ENCODE data around the gene NXNL1. TPM values are rescaled to one million over a fixed set of nuclear protein-coding genes. Genes with fewer than 3 reads are reported as not detected.

Gene NXNL1
- total and polyA plus RNA-seq, 9 of the 15 experiments (the other 6 are each of a cell fraction or from before 2014, with no cell fraction given), result not detected

DNA sequence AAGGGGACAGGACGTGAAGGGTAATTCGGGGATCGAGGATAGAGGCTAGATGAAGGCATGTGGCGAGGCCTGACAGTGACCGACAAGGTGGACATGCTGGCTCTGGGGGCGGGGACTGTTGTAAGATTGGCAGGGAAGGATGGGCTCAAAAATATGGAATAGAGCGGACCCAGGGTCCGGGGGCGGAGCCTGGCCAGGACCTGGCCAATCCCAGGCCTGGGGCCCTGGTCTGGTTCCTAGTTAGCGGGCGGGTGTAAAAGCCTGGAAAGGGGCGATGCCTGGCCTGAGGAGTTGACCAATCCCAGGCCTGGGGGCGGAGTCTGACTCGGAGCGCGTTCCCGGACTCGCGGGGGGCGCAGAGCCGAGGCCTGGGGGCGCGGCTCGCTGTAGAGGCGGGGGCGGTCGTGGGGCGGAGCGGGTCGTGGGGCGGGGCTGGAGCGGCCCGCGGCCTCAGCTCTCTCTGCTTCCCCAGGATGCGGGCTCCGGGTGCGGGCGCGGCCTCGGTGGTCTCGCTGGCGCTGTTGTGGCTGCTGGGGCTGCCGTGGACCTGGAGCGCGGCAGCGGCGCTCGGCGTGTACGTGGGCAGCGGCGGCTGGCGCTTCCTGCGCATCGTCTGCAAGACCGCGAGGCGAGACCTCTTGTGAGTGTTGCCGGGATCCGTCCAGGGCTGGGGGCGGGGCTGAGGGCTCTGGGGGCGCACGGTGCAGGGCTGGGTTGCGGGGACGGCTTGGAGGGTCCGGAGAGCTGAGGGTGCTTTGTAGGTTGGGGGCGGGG lies 9.5 kb upstream of the NXNL1 start, which contains the start of gene SLC27A1 (continued):
- TF ChIP-seq FOXM1 (IDR thresholded peaks at IDR 0.05; ENCODE audit: low read depth), result no peak
- no peak for TF ChIP-seq FOXM1 (CRISPR knock-in tag; IDR thresholded peaks at IDR 0.05; ENCODE audit: low read depth)
- TF ChIP-seq, protein P1, sequence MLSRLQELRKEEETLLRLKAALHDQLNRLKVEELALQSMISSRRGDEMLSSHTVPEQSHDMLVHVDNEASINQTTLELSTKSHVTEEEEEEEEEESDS (CRISPR knock-in tag; IDR thresholded peaks at IDR 0.05), result no peak
- no peak for TF ChIP-seq POLR2AphosphoS2 (IDR thresholded peaks at IDR 0.05; ENCODE audit: low read length)
- peak; percentile 25; the same call in 1 of the 2 replicates for TF ChIP-seq CXXC5 (CRISPR knock-in tag; IDR thresholded peaks at IDR 0.05)
- no peak for TF ChIP-seq GTF2A2 (tag; IDR thresholded peaks at IDR 0.05)
- no peak for TF ChIP-seq BRD4 (IDR thresholded peaks at IDR 0.05)
- TF ChIP-seq POLR3G (IDR thresholded peaks at IDR 0.05; ENCODE audit: extremely low read depth, insufficient read length, insufficient replicate concordance), result no peak
- no peak for TF ChIP-seq PTTG1 (tag; IDR thresholded peaks at IDR 0.05; ENCODE audit: low read depth)
- TF ChIP-seq STAT5A (IDR thresholded peaks at IDR 0.05; ENCODE audit: borderline replicate concordance, low read length), result no peak
- TF ChIP-seq, protein P2, sequence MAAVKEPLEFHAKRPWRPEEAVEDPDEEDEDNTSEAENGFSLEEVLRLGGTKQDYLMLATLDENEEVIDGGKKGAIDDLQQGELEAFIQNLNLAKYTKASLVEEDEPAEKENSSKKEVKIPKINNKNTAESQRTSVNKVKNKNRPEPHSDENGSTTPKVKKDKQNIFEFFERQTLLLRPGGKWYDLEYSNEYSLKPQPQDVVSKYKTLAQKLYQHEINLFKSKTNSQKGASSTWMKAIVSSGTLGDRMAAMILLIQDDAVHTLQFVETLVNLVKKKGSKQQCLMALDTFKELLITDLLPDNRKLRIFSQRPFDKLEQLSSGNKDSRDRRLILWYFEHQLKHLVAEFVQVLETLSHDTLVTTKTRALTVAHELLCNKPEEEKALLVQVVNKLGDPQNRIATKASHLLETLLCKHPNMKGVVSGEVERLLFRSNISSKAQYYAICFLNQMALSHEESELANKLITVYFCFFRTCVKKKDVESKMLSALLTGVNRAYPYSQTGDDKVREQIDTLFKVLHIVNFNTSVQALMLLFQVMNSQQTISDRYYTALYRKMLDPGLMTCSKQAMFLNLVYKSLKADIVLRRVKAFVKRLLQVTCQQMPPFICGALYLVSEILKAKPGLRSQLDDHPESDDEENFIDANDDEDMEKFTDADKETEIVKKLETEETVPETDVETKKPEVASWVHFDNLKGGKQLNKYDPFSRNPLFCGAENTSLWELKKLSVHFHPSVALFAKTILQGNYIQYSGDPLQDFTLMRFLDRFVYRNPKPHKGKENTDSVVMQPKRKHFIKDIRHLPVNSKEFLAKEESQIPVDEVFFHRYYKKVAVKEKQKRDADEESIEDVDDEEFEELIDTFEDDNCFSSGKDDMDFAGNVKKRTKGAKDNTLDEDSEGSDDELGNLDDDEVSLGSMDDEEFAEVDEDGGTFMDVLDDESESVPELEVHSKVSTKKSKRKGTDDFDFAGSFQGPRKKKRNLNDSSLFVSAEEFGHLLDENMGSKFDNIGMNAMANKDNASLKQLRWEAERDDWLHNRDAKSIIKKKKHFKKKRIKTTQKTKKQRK (IDR thresholded peaks at IDR 0.05; ENCODE audit: borderline replicate concordance, low read depth, low read length), result no peak
- TF ChIP-seq RAD21 (CRISPR knock-in tag; conservative IDR thresholded peaks at IDR 0.05 in 1 of 2, IDR thresholded peaks at IDR 0.05 in 1 of 2), result no peak
- no peak for TF ChIP-seq HIVEP1 (CRISPR knock-in tag; IDR thresholded peaks at IDR 0.05)
- TF ChIP-seq NFYB (IDR thresholded peaks at IDR 0.05; ENCODE audit: extremely low read depth, insufficient read length), result peak; percentile 76
- TF ChIP-seq JUND (IDR thresholded peaks at IDR 0.05; ENCODE audit: borderline replicate concordance, low read depth, low read length), result no peak
- TF ChIP-seq JUND (tag; IDR thresholded peaks at IDR 0.05; ENCODE audit: borderline replicate concordance, low read depth, low read length), result no peak
- no peak for TF ChIP-seq NR2C2 (CRISPR knock-in tag; IDR thresholded peaks at IDR 0.05)
- TF ChIP-seq NR2C2 (tag; IDR thresholded peaks at IDR 0.05), result no peak
- TF ChIP-seq TCF3 (CRISPR knock-in tag; IDR thresholded peaks at IDR 0.05), result 0 out of 2 replicates have a peak, but pooled peaks have one; percentile 6
- no peak for TF ChIP-seq ZNF23 (CRISPR knock-in tag; IDR thresholded peaks at IDR 0.05)
- TF ChIP-seq RAD51 (IDR thresholded peaks at IDR 0.05; ENCODE audit: borderline replicate concordance, low read depth), result no peak
- TF ChIP-seq GTF2E2 (tag; IDR thresholded peaks at IDR 0.05), result no peak
- TF ChIP-seq, protein P3, sequence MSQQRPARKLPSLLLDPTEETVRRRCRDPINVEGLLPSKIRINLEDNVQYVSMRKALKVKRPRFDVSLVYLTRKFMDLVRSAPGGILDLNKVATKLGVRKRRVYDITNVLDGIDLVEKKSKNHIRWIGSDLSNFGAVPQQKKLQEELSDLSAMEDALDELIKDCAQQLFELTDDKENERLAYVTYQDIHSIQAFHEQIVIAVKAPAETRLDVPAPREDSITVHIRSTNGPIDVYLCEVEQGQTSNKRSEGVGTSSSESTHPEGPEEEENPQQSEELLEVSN (IDR thresholded peaks at IDR 0.05; ENCODE audit: borderline replicate concordance in 1 of 2, extremely low read depth in 1 of 2, insufficient read depth in 1 of 2, insufficient read length in 1 of 2, low read depth in 1 of 2, low read length in 1 of 2, poor library complexity in 1 of 2, severe bottlenecking in 1 of 2), result peak in 1 of 2 experiments; percentile 52
- TF ChIP-seq SAFB2 (IDR thresholded peaks at IDR 0.05; ENCODE audit: borderline replicate concordance, low read depth, low read length, severe bottlenecking), result no peak
- TF ChIP-seq MCM3 (IDR thresholded peaks at IDR 0.05), result no peak
